DND-41 (cell line): ENCODE results near the gene AMOT.

Experiments used
- CTCF ChIP-seq: IDR thresholded peaks from 2 replicates; pipeline ENCODE4 v1.5.1; 2012; ENCODE audit warnings: borderline replicate concordance, low read length, moderate library complexity, mild to moderate bottlenecking; ENCODE audit not compliant: poor library complexity, severe bottlenecking; ENCODE audit errors: extremely low read depth
- EZH2 ChIP-seq: IDR thresholded peaks from 3 replicates; pipeline ENCODE4 v1.6.1; 2012; ENCODE audit warnings: borderline replicate concordance, low read depth, mild to moderate bottlenecking, moderate library complexity, low read length, inconsistent platforms; ENCODE audit not compliant: severe bottlenecking

- no peak for TF ChIP-seq CTCF
- TF ChIP-seq EZH2 = no peak
Observed at GRCh38 chrX:112826023-112826422, 14.6 kb downstream of the AMOT start.
